ENCODE data around the gene TDRD12. TPM values are rescaled to one million over a fixed set of nuclear protein-coding genes. Genes with fewer than 3 reads are reported as not detected.

TDRD12 gene
- total RNA-seq, 1 experiment from 2014 or later: 1.3 TPM

DNA sequence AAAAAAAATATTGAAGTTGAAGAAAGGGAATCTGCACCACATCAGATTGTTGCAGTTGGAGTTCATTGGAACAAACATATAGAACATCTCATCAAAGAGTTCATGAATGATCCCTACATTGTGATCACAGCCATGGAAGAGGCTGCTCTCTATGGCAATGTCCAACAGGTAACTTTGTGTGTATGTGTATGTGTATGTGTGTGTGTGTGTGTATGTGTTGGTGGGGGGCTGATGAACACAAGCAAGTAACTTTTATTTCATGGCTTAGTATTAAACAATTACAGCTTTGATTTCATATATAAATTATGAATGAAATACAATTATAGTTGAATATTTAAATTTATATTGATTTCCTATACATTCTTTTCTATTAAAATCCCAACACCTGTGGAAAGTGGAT lies 80.6 kb downstream of the TDRD12 start:
- Histone ChIP-seq H4K20me1 (ENCODE audit: control insufficient read depth, insufficient read depth, insufficient read length) (no peaks in the 10 kb centered on the region), H2BK5ac (ENCODE audit: insufficient read length, low read length) (no peak overlapping the region), H3K4me2 (ENCODE audit: insufficient read depth, insufficient read length, low read length) (no peak overlapping the region), H2AK5ac (ENCODE audit: insufficient read length, low read length) (no peak overlapping the region), H2BK20ac (ENCODE audit: low read depth, low read length, poor library complexity, severe bottlenecking) (no peak overlapping the region), H3K4me1 (ENCODE audit: insufficient read depth, low read length) (no peaks in the 10 kb centered on the region), H3K79me2 (ENCODE audit: insufficient read depth, low read length) (no peaks in the 10 kb centered on the region), H3K4ac (ENCODE audit: low read depth, low read length) (no peak overlapping the region), H3K18ac (ENCODE audit: insufficient read length, low read depth, low read length) (no peak overlapping the region), H4K5ac (ENCODE audit: insufficient read length, low read depth, low read length) (no peak overlapping the region), H3K9ac (ENCODE audit: extremely low read depth, insufficient read length, low read length) (no peak overlapping the region), H3K9me3 (ENCODE audit: control insufficient read depth, low read depth, low read length) (no peaks in the 10 kb centered on the region), H2BK15ac (ENCODE audit: low read depth, low read length) (no peak overlapping the region), H3K23me2 (ENCODE audit: insufficient read length, low read depth, low read length, poor library complexity, severe bottlenecking) (no peaks in the 10 kb centered on the region), H2BK12ac (ENCODE audit: insufficient read length, low read depth, low read length) (no peak overlapping the region), H2BK120ac (ENCODE audit: low read depth, low read length, poor library complexity, severe bottlenecking) (no peak overlapping the region), H3T11ph (ENCODE audit: low read length) (no peak overlapping the region), H3K14ac (ENCODE audit: insufficient read depth, low read length) (no peak overlapping the region), H4K8ac (replicated peaks; ENCODE audit: insufficient read length, low read depth, low read length) (no peak overlapping the region), H3K27me3 (ENCODE audit: insufficient read depth, low read length) (no peaks in the 10 kb centered on the region), H4K91ac (ENCODE audit: insufficient read length, low read depth, low read length) (no peak overlapping the region), H2AFZ (ENCODE audit: low read length) (no peak overlapping the region), H3K56ac (ENCODE audit: insufficient read length, low read depth, low read length) (no peak overlapping the region), H3K23ac (ENCODE audit: insufficient read length, low read depth, low read length) (no peak overlapping the region), H3K79me1 (ENCODE audit: insufficient read depth, low read depth, low read length, poor library complexity, severe bottlenecking) (no peaks in the 10 kb centered on the region), H3K27ac (ENCODE audit: insufficient read length, low read depth, low read length) (no peak overlapping the region)
- H3K4me1 Mint-ChIP-seq: peaks cover 5 to 18% of the 10 kb centered on the region in 2 experiments
- H3K27ac Mint-ChIP-seq: no peak overlapping the region
- H3K36me3 Mint-ChIP-seq (ENCODE audit: insufficient read depth in 1 of 3, low read depth in 3 of 3): no peaks in the 10 kb centered on the region
- no peaks in the 10 kb centered on the region for H3K27me3 Mint-ChIP-seq (ENCODE audit: low read depth)
- no peaks in the 10 kb centered on the region for H3K9me3 Mint-ChIP-seq
- TF ChIP-seq, protein P1, sequence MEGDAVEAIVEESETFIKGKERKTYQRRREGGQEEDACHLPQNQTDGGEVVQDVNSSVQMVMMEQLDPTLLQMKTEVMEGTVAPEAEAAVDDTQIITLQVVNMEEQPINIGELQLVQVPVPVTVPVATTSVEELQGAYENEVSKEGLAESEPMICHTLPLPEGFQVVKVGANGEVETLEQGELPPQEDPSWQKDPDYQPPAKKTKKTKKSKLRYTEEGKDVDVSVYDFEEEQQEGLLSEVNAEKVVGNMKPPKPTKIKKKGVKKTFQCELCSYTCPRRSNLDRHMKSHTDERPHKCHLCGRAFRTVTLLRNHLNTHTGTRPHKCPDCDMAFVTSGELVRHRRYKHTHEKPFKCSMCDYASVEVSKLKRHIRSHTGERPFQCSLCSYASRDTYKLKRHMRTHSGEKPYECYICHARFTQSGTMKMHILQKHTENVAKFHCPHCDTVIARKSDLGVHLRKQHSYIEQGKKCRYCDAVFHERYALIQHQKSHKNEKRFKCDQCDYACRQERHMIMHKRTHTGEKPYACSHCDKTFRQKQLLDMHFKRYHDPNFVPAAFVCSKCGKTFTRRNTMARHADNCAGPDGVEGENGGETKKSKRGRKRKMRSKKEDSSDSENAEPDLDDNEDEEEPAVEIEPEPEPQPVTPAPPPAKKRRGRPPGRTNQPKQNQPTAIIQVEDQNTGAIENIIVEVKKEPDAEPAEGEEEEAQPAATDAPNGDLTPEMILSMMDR (conservative IDR thresholded peaks at IDR 0.05): no peak
- no peak overlapping the region for H3K4me3 Mint-ChIP-seq
- DNase-seq: no peak

All from H9 (cell line).